Measurements from ENCODE around the gene OSBPL10. TPM values are rescaled to one million over a fixed set of nuclear protein-coding genes. Genes with fewer than 3 reads are reported as not detected.

OSBPL10 gene
- total and polyA plus RNA-seq, 2 experiments from 2014 or later, result 2.2 to 7.7 TPM

DNA sequence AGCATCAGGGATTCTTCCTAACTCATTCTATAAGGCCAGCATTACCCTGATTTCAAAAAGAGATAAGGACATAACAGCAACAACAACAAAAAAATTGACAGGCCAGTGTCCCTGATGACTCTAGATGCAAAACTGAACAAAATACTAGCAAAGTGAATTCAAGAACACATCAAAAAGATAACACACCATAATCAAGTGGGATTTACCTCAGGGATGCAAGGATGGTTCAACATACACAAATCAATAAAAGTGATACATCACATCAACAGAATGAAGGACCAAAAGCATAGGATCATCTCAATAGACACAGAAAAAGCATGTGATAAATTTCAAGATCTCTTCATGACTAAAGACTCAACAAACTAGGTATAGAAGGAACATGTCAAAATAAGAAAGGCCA, 328.8 kb downstream of the OSBPL10 start:
- H3K27ac ChIP-seq, result no peak overlapping the region
- no peak for DNase-seq (ENCODE audit: low read depth in 1 of 2, low spot score in 1 of 2)
- no peaks in the 10 kb centered on the region for H3K27me3 ChIP-seq
- H3K4me1 ChIP-seq (ENCODE audit: low read depth), result no peaks in the 10 kb centered on the region
- no peaks in the 10 kb centered on the region for H3K36me3 ChIP-seq
- TF ChIP-seq, protein P1, sequence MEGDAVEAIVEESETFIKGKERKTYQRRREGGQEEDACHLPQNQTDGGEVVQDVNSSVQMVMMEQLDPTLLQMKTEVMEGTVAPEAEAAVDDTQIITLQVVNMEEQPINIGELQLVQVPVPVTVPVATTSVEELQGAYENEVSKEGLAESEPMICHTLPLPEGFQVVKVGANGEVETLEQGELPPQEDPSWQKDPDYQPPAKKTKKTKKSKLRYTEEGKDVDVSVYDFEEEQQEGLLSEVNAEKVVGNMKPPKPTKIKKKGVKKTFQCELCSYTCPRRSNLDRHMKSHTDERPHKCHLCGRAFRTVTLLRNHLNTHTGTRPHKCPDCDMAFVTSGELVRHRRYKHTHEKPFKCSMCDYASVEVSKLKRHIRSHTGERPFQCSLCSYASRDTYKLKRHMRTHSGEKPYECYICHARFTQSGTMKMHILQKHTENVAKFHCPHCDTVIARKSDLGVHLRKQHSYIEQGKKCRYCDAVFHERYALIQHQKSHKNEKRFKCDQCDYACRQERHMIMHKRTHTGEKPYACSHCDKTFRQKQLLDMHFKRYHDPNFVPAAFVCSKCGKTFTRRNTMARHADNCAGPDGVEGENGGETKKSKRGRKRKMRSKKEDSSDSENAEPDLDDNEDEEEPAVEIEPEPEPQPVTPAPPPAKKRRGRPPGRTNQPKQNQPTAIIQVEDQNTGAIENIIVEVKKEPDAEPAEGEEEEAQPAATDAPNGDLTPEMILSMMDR (IDR thresholded peaks at IDR 0.05; ENCODE audit: low read depth, low read length), result no peak
- H3K9me3 ChIP-seq (ENCODE audit: low read depth), result no peaks in the 10 kb centered on the region
- no peak overlapping the region for H3K4me3 ChIP-seq

DNA sequence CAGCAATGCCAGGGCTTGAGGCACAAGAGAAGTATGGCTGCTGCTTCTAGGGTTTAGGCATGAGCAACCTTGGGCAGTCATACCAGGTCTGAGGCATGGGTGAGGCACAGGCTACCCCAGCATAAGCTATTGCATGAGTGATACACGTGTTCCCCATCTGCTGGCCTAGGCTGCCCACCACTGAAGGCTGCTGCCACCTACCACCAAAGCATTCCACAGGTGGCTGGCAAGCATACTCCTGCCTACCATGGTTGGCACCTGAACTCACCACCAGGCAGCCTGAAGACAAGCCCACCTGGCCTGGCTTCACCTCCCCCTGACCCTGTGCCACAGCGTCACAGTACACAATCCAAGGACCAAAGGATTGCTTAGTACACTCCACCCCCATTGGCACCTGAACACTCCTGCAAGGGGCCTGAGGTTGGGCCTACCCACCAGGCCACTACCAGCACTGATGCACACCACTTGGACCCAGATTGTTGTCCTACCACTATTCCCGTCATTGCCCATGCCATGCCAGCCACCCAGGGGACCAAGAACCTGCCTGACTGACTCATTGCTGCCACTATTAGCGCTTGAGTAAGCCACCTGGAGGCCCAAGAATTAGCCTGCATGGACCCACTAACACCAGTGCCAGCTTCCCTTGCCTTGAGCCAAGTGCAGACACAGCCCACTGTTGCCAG, 332.6 kb downstream of the OSBPL10 start:
- TF ChIP-seq, protein P1 (IDR thresholded peaks at IDR 0.05; ENCODE audit: low read depth, low read length), result no peak
- H3K4me1 ChIP-seq (ENCODE audit: low read depth), result no peaks in the 10 kb centered on the region
- H3K4me3 ChIP-seq, result no peak overlapping the region
- no peak overlapping the region for H3K27ac ChIP-seq
- H3K27me3 ChIP-seq, result no peaks in the 10 kb centered on the region
- no peak for DNase-seq (ENCODE audit: low read depth in 1 of 2, low spot score in 1 of 2)
- H3K9me3 ChIP-seq (ENCODE audit: low read depth), result no peaks in the 10 kb centered on the region
- no peaks in the 10 kb centered on the region for H3K36me3 ChIP-seq

DNA sequence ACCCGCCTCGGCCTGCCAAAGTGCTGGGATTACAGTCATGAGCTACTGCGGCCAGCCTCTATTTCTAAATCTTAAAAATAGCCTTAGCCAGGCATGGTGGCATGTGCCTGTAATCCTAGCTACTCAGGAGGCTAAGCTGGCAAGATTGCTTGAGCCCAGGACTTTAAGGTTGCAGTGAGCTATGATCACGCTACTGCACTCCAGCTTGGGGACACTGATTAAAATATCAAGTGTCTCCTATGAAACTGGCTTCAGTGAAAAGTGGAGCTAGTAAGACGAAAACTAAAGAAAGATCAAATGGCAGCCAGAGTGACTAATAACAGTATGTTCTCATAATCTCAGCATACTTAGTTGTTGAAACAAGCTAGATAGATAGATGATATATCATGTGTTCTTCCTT, 335.8 kb downstream of the OSBPL10 start:
- Histone ChIP-seq H3K27me3 (no peaks in the 10 kb centered on the region), H3K4me1 (ENCODE audit: low read depth) (no peaks in the 10 kb centered on the region), H3K9me3 (ENCODE audit: low read depth) (no peaks in the 10 kb centered on the region), H3K36me3 (no peaks in the 10 kb centered on the region), H3K27ac (no peak overlapping the region), H3K4me3 (no peak overlapping the region)
- no peak for DNase-seq (ENCODE audit: low read depth in 1 of 2, low spot score in 1 of 2)
- TF ChIP-seq, protein P1 (IDR thresholded peaks at IDR 0.05; ENCODE audit: low read depth, low read length), result no peak

DNA sequence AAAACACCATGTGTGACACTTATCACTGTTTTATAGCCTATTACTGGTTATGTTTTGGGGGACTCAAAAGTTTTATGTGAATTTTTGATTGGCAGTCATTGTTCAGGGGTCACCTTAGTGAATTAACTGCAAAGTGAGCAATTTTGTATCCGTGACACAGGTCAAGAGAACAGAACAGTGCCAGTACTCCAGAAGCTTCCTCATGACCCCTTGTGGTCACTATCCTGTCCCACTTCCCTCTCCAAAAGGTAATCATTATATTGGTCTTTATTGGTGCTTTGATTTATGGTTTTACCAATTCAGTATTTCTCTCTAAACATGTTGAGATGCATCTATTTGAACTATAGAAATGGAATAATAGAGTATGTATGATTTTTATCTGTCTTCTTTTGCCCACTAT, 341.2 kb downstream of the OSBPL10 start:
- no peak overlapping the region for H3K4me3 ChIP-seq
- H3K4me1 ChIP-seq (ENCODE audit: low read depth), result no peaks in the 10 kb centered on the region
- no peak for DNase-seq (ENCODE audit: low read depth in 1 of 2, low spot score in 1 of 2)
- no peaks in the 10 kb centered on the region for H3K27me3 ChIP-seq
- peaks cover 20% of the 10 kb centered on the region for H3K36me3 ChIP-seq
- no peak overlapping the region for H3K27ac ChIP-seq
- no peaks in the 10 kb centered on the region for H3K9me3 ChIP-seq (ENCODE audit: low read depth)
- TF ChIP-seq, protein P1 (IDR thresholded peaks at IDR 0.05; ENCODE audit: low read depth, low read length), result no peak

DNA sequence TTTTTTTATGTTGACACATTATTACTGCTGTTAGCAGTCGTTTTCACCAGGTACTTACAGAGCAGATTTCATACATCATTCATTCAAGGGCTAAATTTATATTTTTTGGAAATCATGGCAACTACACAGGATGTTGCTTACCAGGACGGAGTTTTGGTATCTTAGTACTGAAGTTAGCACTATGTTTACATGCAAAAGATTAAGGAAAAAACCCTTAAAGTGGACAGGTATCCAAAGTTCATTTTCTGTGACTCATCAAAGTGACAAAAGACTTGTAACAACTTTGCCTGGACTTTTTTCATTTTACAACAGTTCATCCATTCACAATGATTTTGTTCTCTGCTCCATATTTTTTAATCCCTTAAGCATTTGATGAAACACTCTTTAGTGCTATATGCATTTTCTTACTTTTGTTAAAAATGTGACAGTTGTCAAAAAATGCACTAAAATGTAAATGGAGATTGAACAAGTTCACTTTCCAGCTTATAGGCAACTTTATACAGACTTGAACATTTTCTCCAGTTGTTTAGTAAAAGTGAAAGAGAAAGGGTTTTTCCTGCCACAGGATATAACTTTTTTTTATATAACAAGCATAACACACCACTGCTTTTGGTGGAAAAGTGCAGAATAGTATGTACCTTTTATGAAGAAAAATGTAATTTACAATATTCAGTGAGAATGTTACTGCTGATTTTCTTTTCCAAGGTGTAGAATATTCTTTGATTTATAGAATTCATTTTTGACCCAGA, 344.2 kb downstream of the OSBPL10 start:
- H3K4me1 ChIP-seq (ENCODE audit: low read depth), result no peaks in the 10 kb centered on the region
- no peak overlapping the region for H3K27ac ChIP-seq
- peaks cover 32% of the 10 kb centered on the region for H3K36me3 ChIP-seq
- DNase-seq (ENCODE audit: low read depth in 1 of 2, low spot score in 1 of 2), result no peak
- H3K9me3 ChIP-seq (ENCODE audit: low read depth), result no peaks in the 10 kb centered on the region
- TF ChIP-seq, protein P1 (IDR thresholded peaks at IDR 0.05; ENCODE audit: low read depth, low read length), result no peak
- H3K27me3 ChIP-seq, result no peaks in the 10 kb centered on the region
- H3K4me3 ChIP-seq, result no peak overlapping the region

Data from cardiac muscle cell (in vitro differentiated cells and primary cell).